ENCODE measurements around the gene SIGLEC1.
A peak's percentile ranks its signal among the peaks of the same experiment; 100 is the strongest.

The SIGLEC1 gene

GRCh38 chr20:3712279-3712873 lies at the start of gene SIGLEC1:
SIGLEC1 (minus strand) TSS chr20:3712600; CDS start chr20:3707128, 5,472 bp downstream.
- no peak for DNase-seq (ENCODE audit: low spot score)

DNA sequence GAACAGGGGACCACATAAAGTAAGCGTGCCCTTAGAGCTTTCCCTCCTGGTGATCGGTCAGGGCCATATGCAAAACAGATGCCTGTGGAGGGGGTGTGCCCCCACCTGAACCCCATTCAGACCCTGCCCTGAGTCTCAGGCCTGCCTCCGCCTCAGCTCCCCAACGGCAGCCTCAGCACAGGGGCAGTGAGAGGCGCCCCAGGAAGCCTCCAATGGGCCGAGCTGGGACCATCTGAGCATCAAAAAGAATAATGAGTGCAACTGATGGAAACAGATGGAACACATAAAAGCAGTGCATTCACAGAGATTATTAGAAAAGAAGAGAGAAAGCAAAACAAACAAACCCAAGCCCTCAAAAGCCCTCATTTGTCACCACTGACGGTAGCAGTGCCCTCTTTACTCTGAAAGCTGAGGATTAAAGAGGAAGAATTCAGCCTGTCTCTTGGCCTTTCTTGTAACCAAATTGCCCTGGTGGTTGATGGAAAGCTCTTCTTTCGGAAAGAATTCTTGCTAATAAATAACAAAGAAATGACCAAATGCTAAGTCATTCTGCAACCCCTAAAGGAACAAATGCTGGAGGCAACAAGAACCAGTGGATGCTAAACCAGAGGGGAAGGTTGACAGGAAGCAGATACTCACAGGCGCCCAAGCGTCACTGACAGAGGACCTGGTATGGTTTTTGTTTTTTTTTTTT lies 48.4 kb upstream of the SIGLEC1 start:
- DNase-seq (ENCODE audit: low spot score): no peak

DNA sequence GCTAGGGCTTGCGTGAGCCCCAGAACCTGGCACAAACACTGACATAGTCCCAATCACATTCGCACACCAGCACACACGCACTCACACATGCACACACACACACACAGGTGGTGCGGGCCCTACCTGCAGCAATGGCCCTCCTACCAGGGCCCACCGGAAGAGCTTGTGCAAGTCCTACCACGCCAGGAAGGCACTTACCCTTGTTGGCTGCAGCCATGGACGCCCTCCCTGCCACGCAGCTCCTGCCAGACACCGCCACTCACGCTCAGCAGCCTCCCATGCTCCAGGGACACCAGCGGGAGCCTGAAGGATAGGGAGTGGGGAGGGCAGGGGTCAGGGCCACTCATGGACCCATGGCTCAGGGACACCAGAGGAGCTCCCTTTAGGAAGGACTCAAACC lies 47.5 kb upstream of the SIGLEC1 start:
- no peak for DNase-seq (ENCODE audit: low spot score)

DNA sequence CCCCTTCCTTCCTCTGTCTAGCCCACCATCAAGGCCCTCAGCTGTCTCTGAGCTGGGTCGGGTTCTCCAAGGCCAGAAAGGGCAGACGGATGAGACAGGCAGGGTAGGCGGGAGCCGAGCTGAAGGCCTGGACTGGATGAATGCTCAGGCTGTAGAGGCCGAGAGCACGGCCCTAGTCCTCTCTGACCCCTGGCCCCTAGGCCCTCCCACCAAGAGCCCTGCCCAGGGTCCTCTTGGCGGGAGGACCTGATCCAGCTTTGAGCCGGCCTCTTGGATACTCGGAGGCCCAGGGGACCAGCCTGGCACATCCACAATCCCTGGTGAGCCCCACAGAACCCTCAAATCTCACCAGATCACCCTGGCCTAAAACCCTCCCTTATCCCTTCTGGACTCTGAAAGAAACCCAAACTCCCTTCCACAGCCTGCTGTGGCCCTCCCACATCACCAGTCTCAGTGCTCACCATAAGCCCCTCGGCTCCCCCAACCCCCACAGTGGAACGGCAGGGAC lies 47.0 kb upstream of the SIGLEC1 start:
- no peak for DNase-seq (ENCODE audit: low spot score)

DNA sequence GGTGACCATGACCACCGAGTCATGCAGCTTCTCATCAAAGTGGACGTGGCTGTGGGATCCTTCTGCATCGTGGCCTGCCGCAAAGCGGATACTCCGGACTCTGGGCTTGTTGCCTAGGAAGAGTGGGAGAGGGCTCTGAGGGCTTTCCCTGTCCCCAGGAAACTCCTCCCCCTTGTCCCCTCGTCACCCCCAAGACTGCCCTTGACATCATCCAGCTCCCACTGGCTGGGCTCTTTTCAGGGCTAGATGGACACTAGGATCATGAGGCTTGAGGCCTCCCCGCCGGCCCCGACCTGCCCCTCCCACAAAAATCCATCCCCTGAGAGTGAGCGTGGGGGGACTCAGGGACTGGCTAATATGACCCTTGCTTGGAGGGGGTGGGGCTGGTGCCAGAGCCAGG lies 46.2 kb upstream of the SIGLEC1 start:
- no peak for DNase-seq (ENCODE audit: low spot score)

DNA sequence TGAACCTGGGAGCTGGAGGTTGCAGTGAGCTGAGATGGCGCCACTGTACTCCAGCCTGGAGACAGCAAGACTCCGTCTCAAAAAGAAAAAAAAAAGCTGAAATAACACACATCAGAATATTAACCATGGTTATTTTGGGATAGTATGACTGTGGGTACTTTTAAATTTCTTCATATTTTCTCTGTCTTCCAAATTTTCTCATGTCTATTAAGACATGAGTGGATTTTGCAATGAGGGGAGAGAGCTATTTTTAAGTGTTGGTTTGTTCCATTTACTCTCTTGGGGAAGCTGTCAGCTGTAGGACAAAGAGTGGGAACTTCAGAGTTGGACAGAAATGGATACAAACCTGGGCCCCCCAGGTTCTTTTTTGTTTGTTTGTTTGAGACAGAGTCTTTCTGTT lies 44.9 kb upstream of the SIGLEC1 start:
- DNase-seq (ENCODE audit: low spot score): no peak

GRCh38 chr20:3755814-3756480 lies 43.5 kb upstream of the SIGLEC1 start:
- no peak for DNase-seq (ENCODE audit: low spot score)

- DNase-seq (ENCODE audit: low spot score): no peak
These were observed 42.9 kb upstream of the SIGLEC1 start for GRCh38 chr20:3755269-3755668.

- no peak for DNase-seq (ENCODE audit: low spot score)
These were observed 41.9 kb upstream of the SIGLEC1 start for GRCh38 chr20:3754276-3754630.

DNA sequence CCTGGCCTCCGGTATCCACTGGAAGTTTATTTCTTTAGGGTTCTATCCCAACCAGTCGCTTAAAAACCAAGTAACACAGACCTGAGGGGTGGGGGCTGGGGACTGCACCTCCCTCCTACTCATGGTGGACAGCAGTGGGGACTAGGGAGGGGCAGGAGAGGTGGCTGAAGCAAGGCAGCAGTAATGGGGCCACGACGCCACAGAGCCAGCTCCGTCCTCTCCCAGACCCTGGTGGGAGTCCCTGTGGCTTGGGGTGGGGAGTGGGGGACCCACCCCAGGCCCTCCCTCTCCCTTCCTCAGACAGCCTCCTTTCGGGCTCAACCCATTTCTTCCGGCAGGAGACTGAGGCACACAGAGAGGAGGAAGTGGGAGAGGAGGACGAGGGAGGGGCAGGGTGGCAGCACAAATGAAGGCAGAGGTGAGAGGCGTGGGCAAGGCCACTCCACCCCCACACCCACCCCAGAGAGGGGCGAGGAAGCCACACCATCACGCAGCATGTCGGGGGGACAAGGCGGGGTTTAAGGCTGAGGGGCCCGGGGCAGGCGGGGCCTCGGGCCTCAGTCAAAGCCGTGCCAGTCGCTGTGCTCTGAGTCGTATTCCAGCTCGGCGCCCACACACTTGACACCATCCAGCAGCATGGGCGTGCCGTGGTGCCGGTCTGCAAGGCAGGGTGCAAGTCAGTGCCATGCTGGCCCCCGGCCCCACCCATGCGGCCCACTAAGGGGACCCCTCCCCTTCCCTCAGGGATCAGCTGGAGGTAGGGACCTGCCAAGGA lies 41.3 kb upstream of the SIGLEC1 start:
- DNase-seq (ENCODE audit: low spot score): no peak

- peak; percentile 23 for DNase-seq (ENCODE audit: low spot score)
These were observed 40.7 kb upstream of the SIGLEC1 start for GRCh38 chr20:3753098-3753497.

GRCh38 chr20:3752386-3752759 lies 40.0 kb upstream of the SIGLEC1 start:
- DNase-seq (ENCODE audit: low spot score): no peak

- no peak for DNase-seq (ENCODE audit: low spot score)
These were observed 39.4 kb upstream of the SIGLEC1 start for GRCh38 chr20:3751675-3752385.

DNA sequence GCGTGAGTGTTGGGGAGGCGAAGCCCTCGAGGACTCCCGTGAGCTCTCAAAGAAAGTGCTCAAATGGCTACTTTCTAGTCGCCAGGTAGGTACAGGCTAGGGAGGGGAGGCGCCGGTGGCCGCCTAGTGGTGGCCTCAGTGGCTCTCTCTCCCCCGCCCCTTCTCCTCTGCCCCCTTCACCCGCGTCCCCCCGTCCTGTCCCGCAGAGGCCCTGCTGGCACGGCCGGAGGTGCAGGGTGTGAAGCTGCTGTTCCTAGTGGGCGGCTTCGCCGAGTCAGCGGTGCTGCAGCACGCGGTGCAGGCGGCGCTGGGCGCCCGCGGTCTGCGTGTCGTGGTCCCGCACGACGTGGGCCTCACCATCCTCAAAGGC lies 38.9 kb upstream of the SIGLEC1 start:
- DNase-seq (ENCODE audit: low spot score): no peak

DNA sequence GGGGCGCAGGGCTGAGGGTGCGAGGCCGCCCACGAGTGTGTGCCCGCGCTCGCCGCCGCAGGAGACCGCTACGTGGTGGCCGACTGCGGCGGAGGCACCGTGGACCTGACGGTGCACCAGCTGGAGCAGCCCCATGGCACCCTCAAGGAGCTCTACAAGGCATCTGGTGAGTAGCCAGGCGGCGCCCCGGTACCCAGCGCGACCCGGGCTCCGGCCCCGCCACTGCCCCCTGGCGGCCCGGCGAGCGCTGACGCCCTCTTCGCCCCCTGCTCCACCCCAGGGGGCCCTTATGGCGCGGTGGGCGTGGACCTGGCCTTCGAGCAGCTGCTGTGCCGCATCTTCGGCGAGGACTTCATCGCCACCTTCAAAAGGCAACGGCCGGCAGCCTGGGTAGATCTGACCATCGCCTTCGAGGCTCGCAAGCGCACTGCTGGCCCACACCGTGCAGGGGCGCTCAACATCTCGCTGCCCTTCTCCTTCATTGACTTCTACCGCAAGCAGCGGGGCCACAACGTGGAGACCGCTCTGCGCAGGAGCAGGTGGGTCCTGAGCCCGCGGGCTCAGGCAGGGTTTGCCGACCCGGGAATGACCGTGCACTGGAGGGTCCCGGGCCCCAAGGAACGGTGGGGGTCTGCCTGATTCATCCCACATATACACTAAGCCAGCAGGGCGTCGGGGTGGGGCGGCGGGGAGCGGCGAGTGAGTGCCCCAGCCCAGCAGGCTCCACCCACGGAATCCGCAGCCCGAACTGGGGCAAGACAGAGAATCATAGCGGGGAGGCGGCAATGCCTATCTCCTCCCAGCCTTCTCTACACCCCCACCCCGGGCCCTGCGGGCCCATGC lies 37.5 kb upstream of the SIGLEC1 start:
- no peak for DNase-seq (ENCODE audit: low spot score)

DNA sequence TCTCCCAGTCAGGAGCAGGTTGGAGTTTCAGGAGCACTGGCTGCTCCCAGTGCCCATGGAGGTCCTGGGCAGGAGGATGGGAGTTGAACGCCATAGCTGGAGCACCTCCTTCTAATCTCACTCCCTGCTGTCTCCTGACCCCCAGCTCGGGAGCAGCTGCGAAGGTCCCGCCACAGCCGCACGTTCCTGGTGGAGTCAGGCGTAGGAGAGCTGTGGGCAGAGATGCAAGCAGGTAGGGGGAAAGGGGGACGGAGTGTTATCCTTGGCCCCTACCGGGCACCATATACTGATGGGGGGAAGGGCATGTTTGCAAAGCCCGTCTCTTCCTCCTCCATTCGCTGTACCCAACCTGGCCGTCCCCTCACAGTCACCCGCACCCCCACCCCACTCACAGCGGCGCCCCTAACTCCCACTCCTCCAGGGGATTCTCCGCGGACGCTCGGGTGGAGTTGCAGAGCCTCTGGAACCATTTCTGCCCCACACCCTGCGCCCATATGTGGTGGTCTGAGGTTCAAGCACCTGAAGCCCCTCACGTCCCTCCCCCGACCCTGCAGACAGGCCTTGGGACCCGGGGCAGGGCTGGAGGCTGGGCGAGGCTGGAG lies 36.8 kb upstream of the SIGLEC1 start:
- DNase-seq (ENCODE audit: low spot score): no peak

GRCh38 chr20:3748073-3748472 lies 35.7 kb upstream of the SIGLEC1 start:
- no peak for DNase-seq (ENCODE audit: low spot score)

DNA sequence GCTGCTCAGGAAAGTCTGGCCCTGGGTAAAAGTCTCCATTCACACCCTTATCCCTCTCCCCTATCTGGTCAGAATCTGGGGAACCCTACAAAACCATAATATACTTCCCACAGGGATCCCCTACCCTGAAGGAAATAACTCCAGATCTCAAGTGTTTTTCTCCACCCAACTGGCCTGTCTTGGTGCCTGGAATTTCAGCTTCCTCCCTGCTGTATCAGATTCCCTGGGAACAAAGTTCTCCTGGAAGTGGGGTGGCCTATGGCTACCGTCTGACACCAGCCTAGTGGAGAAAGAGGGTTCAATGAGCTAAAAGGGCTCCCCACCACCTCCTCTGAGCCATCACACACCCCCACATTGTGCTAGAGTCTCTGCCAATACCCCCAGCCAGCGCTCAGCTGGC lies 35.1 kb upstream of the SIGLEC1 start:
- no peak for DNase-seq (ENCODE audit: low spot score)

DNA sequence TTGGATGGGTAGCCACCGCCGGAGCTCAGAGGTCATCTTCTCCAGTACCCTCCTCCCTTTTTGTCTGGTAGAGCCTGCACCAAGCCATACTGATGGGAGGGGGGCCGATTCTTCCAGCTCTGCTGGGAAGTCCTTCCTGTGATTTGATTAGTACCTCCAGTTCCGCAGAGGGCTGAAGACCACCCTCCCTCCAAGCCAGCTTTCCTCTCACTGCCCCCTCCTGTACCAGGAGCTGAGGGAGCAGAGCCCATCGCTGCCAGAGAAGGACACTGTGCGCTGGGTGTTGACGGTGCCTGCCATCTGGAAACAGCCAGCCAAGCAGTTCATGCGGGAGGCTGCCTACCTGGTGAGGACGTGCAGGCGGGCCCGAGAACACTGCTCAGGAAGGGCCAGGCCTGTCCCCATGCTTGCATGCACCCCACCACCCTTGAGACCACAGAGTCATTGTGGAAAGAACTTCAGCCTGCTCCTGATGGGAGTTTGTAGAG lies 33.3 kb upstream of the SIGLEC1 start:
- no peak for DNase-seq (ENCODE audit: low spot score)

Measured in LoVo (cell line).